Aorta (tissue), 5 donors: ENCODE results near the gene ZBTB22. TPM values are rescaled to one million over a fixed set of nuclear protein-coding genes. Genes with fewer than 3 reads are reported as not detected.

ENCODE experiments used
- ATAC-seq: fragments of 200-7000 bp; cut with Tn5 transposase; one replicate; pipeline ENCODE4 v1.9.1; 2022; ENCODE audit warnings: moderate library complexity; ENCODE audit not compliant: low FRiP score
- DNase-seq, 2 donors: peaks; one replicate each; pipeline ENCODE4 v3.0.0-alpha.2; 2020
- H3K27ac ChIP-seq, 2 donors: one replicate each; pipeline ENCODE4 v1.5.1; 2013; ENCODE audit warnings: low read length in 2 of 2, mild to moderate bottlenecking in 2 of 2, moderate library complexity in 2 of 2, control low read depth in 1 of 2, inconsistent platforms in 1 of 2, low read depth in 1 of 2
- H3K27me3 ChIP-seq, 2 donors: one replicate each; pipeline ENCODE4 v1.6.1; 2013; ENCODE audit warnings: control low read depth in 1 of 2, low read length in 1 of 2, mild to moderate bottlenecking in 1 of 2, moderate library complexity in 1 of 2; ENCODE audit not compliant: insufficient read depth in 2 of 2, control insufficient read depth in 1 of 2
- H3K36me3 ChIP-seq, 2 donors: one replicate each; pipeline ENCODE4 v1.6.1; 2013; ENCODE audit warnings: control low read depth in 1 of 2, low read length in 1 of 2, mild to moderate bottlenecking in 1 of 2; ENCODE audit not compliant: insufficient read depth in 2 of 2, control insufficient read depth in 1 of 2
- H3K4me1 ChIP-seq, 2 donors: one replicate each; pipeline ENCODE4 v1.6.1; 2013; ENCODE audit warnings: low read length in 2 of 2, control low read depth in 1 of 2, mild to moderate bottlenecking in 1 of 2, moderate library complexity in 1 of 2; ENCODE audit not compliant: insufficient read depth in 2 of 2, control insufficient read depth in 1 of 2
- H3K4me3 ChIP-seq, 2 donors: one replicate each; pipeline ENCODE4 v1.5.1; 2013; ENCODE audit warnings: low read length in 2 of 2, control low read depth in 1 of 2, mild to moderate bottlenecking in 1 of 2
- H3K9me3 ChIP-seq: one replicate; pipeline ENCODE4 v1.6.1; 2013; ENCODE audit warnings: mild to moderate bottlenecking, low read length; ENCODE audit not compliant: control insufficient read depth
- WGBS, 2 donors: extraction: QIAGEN DNeasy Blood & Tissue Kit; methylation state at CpG; one replicate each; pipeline ENCODE4 v1.1.7; 2013; 5-methylcytosine and 5-hydroxymethylcytosine counted together
- intact Hi-C, 2 donors: fragments of 100-400 bp; cut with DNase I; formaldehyde crosslinking; loops; one replicate each; pipeline versions ENCODE4 v1.14.2 to v1.15.0; 2022
- polyA plus RNA-seq, 2 donors: library from polyadenylated mRNA; stranded (reverse); fragments of 200-250 nt; gene quantifications; one replicate each; pipeline ENCODE4 v1.2.3, GENCODE V29; 2013
- total RNA-seq, 2 donors: library from RNA; stranded (reverse); fragmentation: NEBNext Ultra II Directional; extraction: Animal tissue kit (Norgen Biotek cat#: 25700); gene quantifications; one replicate each; pipeline ENCODE4 v1.2.1, GENCODE V29; 2021
- donor health status: healthy with polysubstance abuse.
- donor health status: Bipolar disorder and iron deficiency.
- donor health status: DM: no; HTN: no; CAD: no.
- donor health status: DM: no; HTN: no; CAD: no.
- donor health status: DM: yes; HTN: yes; CAD: no.

ZBTB22 gene
- total and polyA plus RNA-seq, 4 donors: 6.4 to 21.3 (median 18.2) TPM

DNA sequence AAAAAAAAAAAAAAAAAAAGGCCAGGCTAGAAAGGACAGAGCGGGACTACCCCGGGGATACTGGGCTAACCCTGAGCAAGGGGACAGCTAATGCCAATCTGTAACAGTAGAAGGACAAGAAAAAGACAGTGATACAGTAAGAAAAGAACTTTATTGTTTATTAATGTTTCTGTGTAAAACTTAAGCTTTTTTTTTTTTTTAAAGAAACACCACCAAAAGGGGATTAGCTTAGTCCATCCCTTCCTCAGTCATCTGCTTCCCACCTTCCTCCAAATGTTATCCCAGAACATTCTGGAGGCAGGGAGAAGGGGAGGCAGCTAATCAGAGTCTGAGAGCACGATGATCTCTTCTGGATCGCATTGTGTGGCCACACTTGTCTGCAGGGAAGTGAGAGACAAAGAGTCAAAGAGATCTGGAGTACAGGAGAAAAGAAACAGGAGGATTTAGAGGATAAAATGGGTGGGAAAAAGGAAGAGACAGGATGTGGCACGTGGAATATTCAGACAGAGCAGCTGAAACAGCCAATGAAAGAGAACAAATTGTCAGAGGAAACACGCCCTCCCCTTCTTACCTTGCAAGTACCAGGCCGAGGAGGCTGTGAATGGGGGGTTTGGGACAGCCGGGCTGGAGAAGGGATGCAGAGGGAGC lies 1.0 kb upstream of the ZBTB22 start:
- Histone ChIP-seq H3K4me1 (peaks cover 0 to 4% of the 10 kb centered on the region in 2 donors), H3K27me3 (no peaks in the 10 kb centered on the region), H3K36me3 (peaks cover 0 to 2% of the 10 kb centered on the region in 2 donors), H3K9me3 (no peaks in the 10 kb centered on the region), H3K4me3 (no peak overlapping the region), H3K27ac (peak overlapping the region in 1 of 2 donors; percentile 55)
- ATAC-seq (no peak), DNase-seq (no peak)
- intact Hi-C loops: no loop called here
- WGBS, 2 donors: 60 to 65% methylated on average over 8 of the region's 8 CpGs

DNA sequence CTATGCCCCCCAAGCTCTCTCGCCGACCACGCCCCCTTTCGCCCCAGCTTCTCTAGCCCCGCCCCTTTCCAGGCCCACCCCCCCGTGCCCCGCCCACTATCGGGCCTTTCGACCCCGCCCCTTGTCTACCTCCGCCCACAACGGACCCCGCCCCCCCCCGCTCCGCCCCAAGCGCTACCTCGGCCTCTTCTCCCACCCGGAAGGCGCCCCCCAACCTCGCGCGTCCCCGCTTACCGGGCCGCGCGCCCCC lies 200 bp downstream of the ZBTB22 start:
- WGBS, 2 donors: 0 to 2% methylated on average over 11 to 27 of the region's 27 CpGs
- peaks cover 0 to 4% of the 10 kb centered on the region in 2 donors for H3K4me1 ChIP-seq
- intact Hi-C loops: loop anchor here in 1 of 2 donors (2.0 kb wide), 1 partner anchor 345 kb away; no protein-coding TSS in a partner anchor
- peak in 1 of 2 donors; percentile 87 for DNase-seq
- H3K27ac ChIP-seq: no peak overlapping the region
- H3K9me3 ChIP-seq: no peaks in the 10 kb centered on the region
- H3K4me3 ChIP-seq: peak overlapping the region in 1 of 2 donors; percentile 45
- H3K36me3 ChIP-seq: peaks cover 0 to 2% of the 10 kb centered on the region in 2 donors
- ATAC-seq: no peak
- H3K27me3 ChIP-seq: no peaks in the 10 kb centered on the region

DNA sequence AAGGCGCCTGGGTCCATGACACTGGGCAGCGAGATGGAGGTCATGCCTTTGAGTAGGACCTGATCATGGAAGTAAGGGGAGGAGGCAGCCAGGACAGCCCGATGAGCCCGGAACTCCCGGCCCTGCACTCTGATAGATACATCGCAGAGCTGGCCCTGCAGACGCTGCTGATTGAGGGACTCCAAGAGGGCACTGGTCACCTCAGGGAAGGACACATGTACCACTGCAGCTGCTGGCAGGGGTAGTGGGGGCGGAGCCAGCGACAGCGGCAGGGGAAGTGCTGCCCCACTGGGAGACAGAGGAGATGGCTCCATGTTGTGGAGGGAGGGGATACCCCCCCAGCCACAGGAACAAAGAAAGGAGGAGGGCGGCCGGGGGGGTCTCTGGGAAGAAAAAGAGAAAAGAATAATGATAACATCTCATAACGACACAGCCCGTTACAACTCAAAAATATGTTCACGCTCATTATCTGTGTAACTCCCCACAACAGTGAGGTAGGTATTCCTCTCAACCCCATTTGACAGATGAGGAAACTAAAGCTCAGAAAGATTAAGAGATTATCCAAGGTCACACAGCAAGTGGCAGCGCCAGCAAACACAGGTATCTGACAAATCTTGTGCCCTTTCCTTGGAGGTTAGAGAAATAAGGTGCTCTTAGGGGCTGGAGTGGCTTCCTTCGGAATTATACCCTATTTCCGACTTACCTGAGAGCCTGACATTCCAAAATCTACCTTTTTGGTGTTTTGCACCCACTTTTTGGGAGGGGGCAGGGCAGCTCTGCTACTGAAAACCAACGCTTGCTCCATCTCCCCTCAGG lies 733 bp downstream of the ZBTB22 start:
- H3K27me3 ChIP-seq: no peaks in the 10 kb centered on the region
- DNase-seq (no peak), ATAC-seq (no peak)
- no peak overlapping the region for H3K4me3 ChIP-seq
- H3K9me3 ChIP-seq: no peaks in the 10 kb centered on the region
- H3K36me3 ChIP-seq: peaks cover 0 to 2% of the 10 kb centered on the region in 2 donors
- 72 to 77% methylated on average over 19 of the region's 19 CpGs for WGBS, 2 donors
- H3K27ac ChIP-seq: no peak overlapping the region
- H3K4me1 ChIP-seq: peaks cover 0 to 3% of the 10 kb centered on the region in 2 donors
- intact Hi-C loops: loop anchor here in 1 of 2 donors (2.0 kb wide), 1 partner anchor 344 kb away; no protein-coding TSS in a partner anchor

DNA sequence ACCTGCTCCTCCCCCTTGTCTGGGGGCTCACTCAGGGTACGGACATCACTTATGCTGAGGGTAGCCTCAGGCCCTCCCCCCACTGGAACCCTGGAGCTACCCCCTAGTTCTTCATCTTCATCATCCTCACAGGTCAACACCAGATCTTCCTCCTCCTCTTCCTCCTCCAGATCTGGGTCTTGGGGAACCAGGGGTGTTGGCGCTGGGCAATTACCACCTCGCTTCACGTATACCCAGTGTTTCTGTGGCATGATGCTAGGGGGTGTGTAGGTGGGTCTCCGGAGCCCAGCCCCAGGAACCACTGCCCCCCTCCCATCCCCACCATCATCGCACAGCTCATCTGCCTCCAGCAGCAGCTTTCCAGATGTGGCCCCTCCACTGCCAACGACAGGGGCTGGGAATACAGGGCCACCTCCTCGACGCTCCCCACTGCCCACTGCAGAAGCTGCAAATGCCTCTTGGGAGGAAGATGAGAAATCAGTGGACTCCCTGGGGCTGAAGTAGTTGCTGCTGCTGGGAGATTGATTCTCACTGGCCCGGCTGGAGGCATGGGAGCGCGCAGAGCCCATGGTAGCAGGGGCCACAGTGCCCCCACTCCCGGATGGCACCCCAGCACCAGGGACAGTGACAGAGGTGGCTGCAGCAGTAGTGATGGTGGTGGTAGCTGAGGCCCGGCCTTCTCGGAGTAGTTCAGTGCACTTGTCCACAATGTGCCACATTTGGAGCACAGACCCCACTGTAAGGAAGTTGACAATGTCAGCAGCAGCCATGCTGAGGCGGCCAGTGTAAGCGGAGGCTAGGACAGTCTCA lies 1.5 kb downstream of the ZBTB22 start:
- no peak for DNase-seq
- H3K27ac ChIP-seq: no peak overlapping the region

DNA sequence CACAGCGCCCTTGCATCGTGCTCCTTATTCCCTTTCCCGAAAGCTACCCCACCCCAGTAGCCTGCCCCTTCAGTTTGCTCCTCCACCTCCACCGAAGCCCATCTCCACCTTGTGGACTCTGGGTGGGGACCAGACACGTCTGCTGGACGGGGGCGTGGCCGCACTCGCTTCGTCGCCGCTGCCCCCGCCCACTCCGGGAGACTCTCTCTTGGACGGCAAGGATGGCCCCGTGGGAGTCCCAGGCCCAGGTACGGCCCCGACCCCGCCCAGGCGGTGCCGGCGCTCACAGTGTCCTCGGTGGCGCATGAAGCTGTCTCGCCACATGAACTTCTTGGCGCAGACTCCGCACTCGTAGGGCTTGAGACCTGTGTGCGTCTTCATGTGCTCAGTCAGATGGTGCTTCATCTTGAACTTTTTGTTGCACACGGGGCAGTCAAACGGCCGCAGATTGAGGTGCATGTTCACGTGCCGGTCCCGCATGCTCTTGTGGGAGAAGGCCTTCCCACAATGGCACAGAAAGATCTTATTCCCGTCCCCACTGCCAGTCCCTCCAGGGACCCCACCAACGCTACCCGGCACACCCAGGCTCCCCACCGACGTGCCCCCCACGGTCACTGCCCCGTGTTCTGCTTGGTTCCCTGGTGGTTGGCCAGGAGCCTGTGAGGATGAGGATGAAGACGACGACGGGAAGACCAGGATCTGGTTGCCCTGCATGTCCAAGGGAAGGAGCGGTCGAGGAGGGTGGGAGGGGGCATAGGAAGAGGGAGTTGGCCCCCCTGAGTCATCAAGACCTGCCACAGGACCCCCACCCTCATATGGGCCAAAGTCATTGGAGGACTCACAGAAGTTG lies 2.4 kb downstream of the ZBTB22 start:
- H3K27me3 ChIP-seq: no peaks in the 10 kb centered on the region
- WGBS, 2 donors: 39 to 44% methylated on average over 47 of the region's 47 CpGs
- no peak overlapping the region for H3K4me3 ChIP-seq
- H3K36me3 ChIP-seq: peaks cover 0 to 2% of the 10 kb centered on the region in 2 donors
- ATAC-seq: no peak
- no peaks in the 10 kb centered on the region for H3K4me1 ChIP-seq
- peak overlapping the region in 1 of 2 donors; percentile 9 for H3K27ac ChIP-seq
- peak; percentile 67 to 84 for DNase-seq
- no peaks in the 10 kb centered on the region for H3K9me3 ChIP-seq
- intact Hi-C loops: loop anchor here in 1 of 2 donors (5.0 kb wide), 1 partner anchor 38 kb away; the partner anchor contains the start of gene B3GALT4

More for the DNA sequence above, 1.5 kb downstream of the ZBTB22 start:
- no peaks in the 10 kb centered on the region for H3K4me1 ChIP-seq
- no peaks in the 10 kb centered on the region for H3K9me3 ChIP-seq
- intact Hi-C loops: loop anchor here in 1 of 2 donors (2.0 kb wide), 1 partner anchor 343 kb away; no protein-coding TSS in a partner anchor
- no peak overlapping the region for H3K4me3 ChIP-seq
- H3K27me3 ChIP-seq: no peaks in the 10 kb centered on the region
- 84 to 86% methylated on average over 17 of the region's 17 CpGs for WGBS, 2 donors
- no peak for ATAC-seq
- H3K36me3 ChIP-seq: peaks cover 0 to 2% of the 10 kb centered on the region in 2 donors

DNA sequence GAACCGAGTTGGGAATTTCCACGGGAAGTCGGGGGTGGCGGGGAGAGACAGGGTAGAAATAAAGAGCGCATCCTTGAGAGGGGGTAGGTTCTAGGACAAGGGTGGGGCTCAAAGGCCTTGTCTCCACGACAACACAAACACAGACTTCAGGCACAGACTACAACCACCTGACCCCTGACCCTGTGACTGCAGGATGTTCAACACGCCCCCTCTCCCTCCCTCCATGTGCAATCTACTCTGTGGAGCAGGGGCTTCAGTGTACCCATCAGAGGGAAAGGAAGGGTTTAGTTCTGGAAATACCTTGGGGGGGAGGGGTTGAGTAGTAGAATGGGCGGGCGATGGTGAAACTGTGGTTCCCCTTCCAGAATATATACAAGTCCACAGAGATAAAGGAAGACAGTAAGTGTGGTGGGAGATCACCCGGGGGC lies 3.0 kb downstream of the ZBTB22 start:
- intact Hi-C loops: loop anchor here in 1 of 2 donors (5.0 kb wide), 1 partner anchor 37 kb away; the partner anchor contains the start of gene B3GALT4
- 3 to 4% methylated on average over 10 of the region's 10 CpGs for WGBS, 2 donors
- H3K27ac ChIP-seq: peak overlapping the region; percentile 22 to 36
- no peaks in the 10 kb centered on the region for H3K27me3 ChIP-seq
- peak overlapping the region; percentile 83 to 91 for H3K4me3 ChIP-seq
- ATAC-seq: peak; percentile 56
- H3K4me1 ChIP-seq: no peaks in the 10 kb centered on the region
- DNase-seq: peak; percentile 81 to 89
- no peaks in the 10 kb centered on the region for H3K9me3 ChIP-seq
- H3K36me3 ChIP-seq: peaks cover 0 to 2% of the 10 kb centered on the region in 2 donors

DNA sequence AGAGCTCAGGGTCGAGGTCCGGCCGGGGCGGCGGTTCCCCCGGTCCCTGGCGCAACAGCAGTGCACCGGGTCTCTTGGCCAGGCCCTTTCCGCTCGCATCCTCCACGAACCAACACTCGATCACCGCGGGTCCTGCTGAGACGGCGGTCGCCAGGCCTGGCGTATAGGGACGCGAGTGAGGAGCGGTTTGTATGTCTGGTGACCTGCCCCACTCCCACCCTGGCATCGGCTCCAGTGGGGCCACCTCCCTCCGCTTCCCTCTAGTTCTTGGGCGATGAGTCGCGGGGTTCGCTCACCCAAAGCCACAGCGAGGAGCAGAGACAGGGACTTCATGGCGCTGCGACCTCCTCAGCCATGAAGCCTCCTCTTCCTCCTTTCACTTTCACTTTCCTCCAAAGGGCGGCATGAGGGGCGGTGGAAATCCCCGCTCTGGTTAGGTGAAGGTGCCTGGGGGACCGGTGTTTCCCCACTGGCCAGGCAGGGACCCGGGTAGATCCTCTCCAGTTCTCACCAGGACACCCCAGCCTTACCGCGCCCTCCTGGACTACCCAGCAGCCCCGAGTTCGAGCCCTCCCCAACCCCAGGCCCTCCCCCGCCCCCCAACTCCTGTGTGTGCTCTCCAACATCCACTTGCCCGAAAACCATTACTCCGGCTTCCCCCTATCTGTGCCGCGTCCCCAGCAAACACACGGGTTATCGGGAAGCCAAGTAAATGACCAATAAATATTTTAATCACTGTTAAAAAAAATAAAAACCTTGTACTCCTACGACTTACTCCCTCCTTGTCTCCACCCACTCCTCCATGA lies 3.6 kb downstream of the ZBTB22 start, which contains the start of gene TAPBP:
Gene TAPBP (minus strand): TSS at position 370 of the 806 bp plus-strand sequence. CDS start 37 bp downstream, at position 333.
- peak; percentile 79 to 83 for DNase-seq
- peak; percentile 38 for ATAC-seq
- Histone ChIP-seq H3K4me1 (no peaks in the 10 kb centered on the region), H3K36me3 (no peaks in the 10 kb centered on the region), H3K27me3 (no peaks in the 10 kb centered on the region), H3K4me3 (peak within 1 kb of the TSS; percentile 83 to 91), H3K27ac (peak within 1 kb of the TSS; percentile 36 to 56), H3K9me3 (no peaks in the 10 kb centered on the region)
- intact Hi-C loops: loop anchor here in 1 of 2 donors (5.0 kb wide), 1 partner anchor 37 kb away; the partner anchor contains the start of gene B3GALT4
- WGBS, 2 donors: 0% methylated on average over 44 to 47 of the region's 47 CpGs
